Lower lobe of right lung (tissue), 2 donors: ENCODE data around the gene AFDN. TPM values are rescaled to one million over a fixed set of nuclear protein-coding genes. Genes with fewer than 3 reads are reported as not detected.

ENCODE experiments used
- ATAC-seq, 2 donors: fragments of 200-7000 bp; cut with Tn5 transposase; one replicate each; pipeline ENCODE4 v1.9.1; 2020 to 2022; ENCODE audit warnings: mild to moderate bottlenecking in 2 of 2, moderate library complexity in 2 of 2
- DNase-seq: peaks from one replicate; pipeline ENCODE4 v3.0.0-alpha.2; 2020
- H3K27ac ChIP-seq: fragments of 200-600 bp; one replicate; pipeline ENCODE4 v1.8.0; 2022
- H3K27me3 ChIP-seq: fragments of 200-600 bp; one replicate; pipeline ENCODE4 v1.8.0; 2022; ENCODE audit warnings: low read depth
- H3K36me3 ChIP-seq: fragments of 200-600 bp; one replicate; pipeline ENCODE4 v1.8.0; 2022; ENCODE audit warnings: mild to moderate bottlenecking
- H3K4me1 ChIP-seq: fragments of 200-600 bp; one replicate; pipeline ENCODE4 v1.8.0; 2022
- H3K4me3 ChIP-seq: fragments of 200-600 bp; one replicate; pipeline ENCODE4 v1.8.0; 2022; ENCODE audit warnings: mild to moderate bottlenecking
- H3K9me3 ChIP-seq: fragments of 200-600 bp; one replicate; pipeline ENCODE4 v1.8.0; 2022
- intact Hi-C: fragments of 100-400 bp; cut with DNase I; formaldehyde crosslinking; loops from one replicate; pipeline ENCODE4 v1.11.0; 2022
- total RNA-seq: library from RNA; stranded (reverse); fragmentation: NEBNext Ultra II Directional; extraction: Animal tissue kit (Norgen Biotek cat#: 25700); gene quantifications from one replicate; pipeline ENCODE4 v1.2.1, GENCODE V29; 2021
- TF ChIP-seq, protein P1 (sequence below): fragments of 200-600 bp; IDR thresholded peaks from one replicate; pipeline ENCODE4 v1.8.0; 2022; ENCODE audit warnings: antibody characterized with exemption, mild to moderate bottlenecking
- donor health status: DM: no; HTN: yes; CAD: no; lungs with severe emphysema.

Gene AFDN
- total RNA-seq, 1 donor from 2014 or later, result 167 TPM

DNA sequence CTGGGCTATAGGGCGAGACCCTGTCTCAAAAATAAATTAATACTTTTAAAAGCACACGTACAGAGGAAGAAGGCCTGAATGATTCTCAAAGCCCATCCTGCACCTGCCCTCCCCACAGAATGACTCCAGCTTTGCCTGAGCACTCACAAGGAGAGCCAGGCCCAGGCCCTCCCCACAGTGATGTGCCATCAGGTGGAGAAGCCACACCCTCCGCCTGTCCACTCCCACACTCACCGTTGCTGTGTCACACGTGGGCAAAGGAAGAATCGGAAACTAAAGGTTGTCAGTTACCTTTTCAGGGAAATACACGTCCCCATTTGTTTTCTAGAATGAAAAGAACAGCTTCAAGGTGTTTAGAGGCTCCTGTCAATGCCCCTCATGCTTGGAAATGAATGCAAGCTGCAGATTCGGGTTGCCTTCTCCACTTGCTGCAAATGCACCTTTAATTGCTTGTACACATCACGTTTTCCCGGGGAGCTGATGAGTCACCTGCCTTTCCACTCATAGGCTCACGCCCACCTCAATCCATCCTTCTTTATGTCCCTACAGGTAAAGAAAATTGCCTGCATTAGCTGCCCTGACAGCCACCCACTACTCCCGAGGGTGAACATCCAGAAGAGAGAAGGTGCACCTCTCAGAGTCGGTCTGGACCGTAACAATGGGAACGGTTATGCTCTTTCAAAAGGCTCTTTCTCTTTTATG, 45.5 kb upstream of the AFDN start:
- Histone ChIP-seq H3K4me3 (no peak overlapping the region), H3K4me1 (no peaks in the 10 kb centered on the region), H3K36me3 (no peaks in the 10 kb centered on the region), H3K9me3 (no peaks in the 10 kb centered on the region), H3K27ac (no peak overlapping the region), H3K27me3 (no peaks in the 10 kb centered on the region)
- ATAC-seq (no peak), DNase-seq (no peak)
- TF ChIP-seq, protein P1, sequence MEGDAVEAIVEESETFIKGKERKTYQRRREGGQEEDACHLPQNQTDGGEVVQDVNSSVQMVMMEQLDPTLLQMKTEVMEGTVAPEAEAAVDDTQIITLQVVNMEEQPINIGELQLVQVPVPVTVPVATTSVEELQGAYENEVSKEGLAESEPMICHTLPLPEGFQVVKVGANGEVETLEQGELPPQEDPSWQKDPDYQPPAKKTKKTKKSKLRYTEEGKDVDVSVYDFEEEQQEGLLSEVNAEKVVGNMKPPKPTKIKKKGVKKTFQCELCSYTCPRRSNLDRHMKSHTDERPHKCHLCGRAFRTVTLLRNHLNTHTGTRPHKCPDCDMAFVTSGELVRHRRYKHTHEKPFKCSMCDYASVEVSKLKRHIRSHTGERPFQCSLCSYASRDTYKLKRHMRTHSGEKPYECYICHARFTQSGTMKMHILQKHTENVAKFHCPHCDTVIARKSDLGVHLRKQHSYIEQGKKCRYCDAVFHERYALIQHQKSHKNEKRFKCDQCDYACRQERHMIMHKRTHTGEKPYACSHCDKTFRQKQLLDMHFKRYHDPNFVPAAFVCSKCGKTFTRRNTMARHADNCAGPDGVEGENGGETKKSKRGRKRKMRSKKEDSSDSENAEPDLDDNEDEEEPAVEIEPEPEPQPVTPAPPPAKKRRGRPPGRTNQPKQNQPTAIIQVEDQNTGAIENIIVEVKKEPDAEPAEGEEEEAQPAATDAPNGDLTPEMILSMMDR, result no peak
- intact Hi-C loops, result no loop called here

DNA sequence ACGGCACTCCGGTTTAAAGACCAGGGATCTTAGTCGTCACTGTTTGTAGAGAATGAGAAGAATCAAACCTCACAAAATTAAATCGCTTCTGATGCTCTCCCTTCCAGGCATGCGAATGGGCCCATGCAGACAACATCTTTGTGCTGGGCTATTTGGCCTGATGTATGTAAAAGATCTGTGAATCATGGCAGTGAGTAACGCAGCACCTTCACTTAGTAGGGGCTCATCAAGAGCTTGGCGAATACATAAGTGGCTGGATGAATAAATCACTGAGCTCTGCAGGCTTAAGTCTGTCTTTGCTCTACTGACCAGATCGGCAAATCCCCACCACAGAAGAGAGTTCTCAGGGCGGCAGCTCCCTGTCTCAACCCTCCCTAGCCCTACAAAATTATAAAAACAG, 44.8 kb upstream of the AFDN start:
- no peak for ATAC-seq
- H3K4me1 ChIP-seq, result peaks cover 2% of the 10 kb centered on the region
- no peaks in the 10 kb centered on the region for H3K36me3 ChIP-seq
- no peak overlapping the region for H3K27ac ChIP-seq
- no peaks in the 10 kb centered on the region for H3K9me3 ChIP-seq
- no peak for DNase-seq
- H3K27me3 ChIP-seq, result no peaks in the 10 kb centered on the region
- intact Hi-C loops, result no loop called here
- TF ChIP-seq, protein P1, result no peak
- no peak overlapping the region for H3K4me3 ChIP-seq

DNA sequence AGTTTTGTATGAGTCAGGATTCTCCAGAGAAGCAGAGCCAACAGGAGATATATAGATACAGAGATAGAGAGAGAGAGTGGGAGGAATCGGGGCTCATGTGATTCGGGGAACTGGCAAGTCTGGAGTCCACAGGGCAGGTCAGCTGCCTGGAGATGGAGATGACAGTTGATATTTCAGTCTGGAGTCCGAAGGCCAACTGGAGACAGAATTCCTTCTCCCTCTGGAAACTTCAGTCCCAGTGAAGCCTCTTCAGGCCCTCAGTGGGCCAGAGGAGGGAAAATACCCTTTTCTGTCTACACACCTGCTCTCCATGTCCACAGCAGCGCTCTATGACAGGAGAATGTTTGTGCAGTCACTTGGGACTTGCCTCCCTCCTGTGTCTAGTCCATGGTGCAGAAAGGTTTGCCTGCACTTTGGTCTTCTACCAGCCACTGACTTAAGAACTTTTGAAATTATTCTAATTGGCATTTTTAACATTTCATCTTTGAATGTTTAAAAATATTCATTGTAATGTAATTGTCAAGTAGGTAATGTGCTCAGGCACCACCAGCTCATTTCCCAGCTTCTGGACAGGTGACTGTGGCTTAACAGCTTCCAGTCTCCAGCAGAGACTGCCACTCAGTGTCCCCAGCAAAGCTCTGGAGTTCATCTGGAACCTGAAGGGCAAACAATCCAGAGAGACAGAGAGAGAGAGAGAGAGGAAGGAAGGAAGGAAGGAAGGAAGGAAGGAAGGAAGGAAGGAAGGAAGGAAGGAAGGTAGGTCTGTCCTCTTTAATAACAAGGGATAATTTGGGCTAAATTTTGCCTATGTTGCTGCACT, 43.8 kb upstream of the AFDN start:
- H3K9me3 ChIP-seq, result no peaks in the 10 kb centered on the region
- intact Hi-C loops, result no loop called here
- no peak overlapping the region for H3K4me3 ChIP-seq
- no peak for ATAC-seq
- H3K27ac ChIP-seq, result no peak overlapping the region
- no peak for DNase-seq
- TF ChIP-seq, protein P1, result no peak
- peaks cover 8% of the 10 kb centered on the region for H3K4me1 ChIP-seq
- no peaks in the 10 kb centered on the region for H3K36me3 ChIP-seq
- no peaks in the 10 kb centered on the region for H3K27me3 ChIP-seq

DNA sequence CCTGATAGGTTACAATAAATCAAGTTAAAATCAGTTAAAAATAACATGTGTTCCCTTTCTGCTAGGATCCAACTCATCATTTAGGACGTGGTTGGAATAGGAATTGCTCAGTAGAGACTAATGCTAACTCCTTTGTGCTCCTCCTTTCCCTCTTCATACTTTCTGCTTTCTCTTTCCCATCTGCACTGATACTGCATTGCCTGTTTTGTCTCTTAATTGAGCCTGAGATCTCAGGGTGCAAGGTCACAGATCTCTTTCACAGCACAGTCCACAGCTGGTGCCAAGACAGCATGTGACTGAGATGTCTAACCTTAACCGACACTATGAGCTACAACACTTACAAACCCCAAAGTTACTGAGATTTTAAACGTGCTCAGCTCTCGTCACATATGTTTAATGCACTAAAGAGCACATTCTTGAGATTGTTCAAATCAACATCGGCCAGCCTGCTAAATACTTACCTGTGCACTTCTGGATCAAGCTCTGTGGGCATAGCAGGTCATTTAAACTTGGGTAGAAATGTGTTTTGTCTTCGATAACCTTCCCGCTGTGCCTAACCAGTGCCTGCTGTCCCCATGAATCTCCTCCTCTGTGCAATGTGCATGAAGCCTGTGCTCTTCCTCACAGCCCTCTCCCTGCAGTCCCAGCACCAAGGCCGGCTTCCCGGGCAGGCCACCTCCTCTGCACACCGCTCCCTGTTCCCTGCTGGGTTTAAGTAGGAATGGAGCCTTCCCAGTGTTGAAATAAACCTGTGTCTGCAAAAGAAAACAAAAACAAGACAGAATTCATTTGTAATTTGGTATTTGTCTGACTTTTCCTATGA, 39.6 kb upstream of the AFDN start:
- Histone ChIP-seq H3K4me1 (peaks cover 8% of the 10 kb centered on the region), H3K9me3 (no peaks in the 10 kb centered on the region), H3K36me3 (no peaks in the 10 kb centered on the region), H3K27ac (no peak overlapping the region), H3K4me3 (no peak overlapping the region), H3K27me3 (no peaks in the 10 kb centered on the region)
- intact Hi-C loops, result no loop called here
- TF ChIP-seq, protein P1, result no peak
- DNase-seq (no peak), ATAC-seq (peak in 1 of 2 donors; percentile 17)

DNA sequence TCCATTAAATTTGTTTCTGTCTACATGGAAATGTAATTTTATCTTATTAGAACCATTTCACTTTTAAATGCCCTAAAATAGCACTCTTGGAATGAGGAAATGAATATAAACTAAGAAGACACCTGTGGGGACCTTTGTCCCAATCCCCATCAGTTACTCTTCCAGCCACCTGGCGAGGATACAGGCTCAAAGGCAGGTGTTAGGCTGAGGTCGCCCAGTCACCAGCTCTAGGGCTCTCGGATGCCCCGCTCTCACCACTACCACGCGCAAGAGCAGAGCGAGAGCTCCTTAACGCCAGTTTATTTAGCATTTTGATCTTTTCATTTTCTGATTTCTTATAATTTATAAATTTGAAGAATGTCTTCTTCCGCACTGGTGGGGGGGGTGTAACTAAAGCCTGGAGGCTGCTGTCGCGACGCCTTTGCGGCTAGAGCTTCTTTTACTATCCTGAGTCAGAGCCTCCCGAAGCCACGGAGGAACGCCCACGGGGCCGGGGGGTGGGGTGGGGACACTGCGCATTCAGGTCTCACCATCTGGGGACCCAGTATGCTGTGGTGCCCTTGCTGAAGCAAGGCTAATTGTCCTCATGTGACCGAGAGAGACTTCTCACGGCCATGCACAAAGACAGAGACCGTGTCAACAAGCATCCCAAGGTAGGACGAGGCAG, 38.7 kb upstream of the AFDN start:
- Histone ChIP-seq H3K9me3 (no peaks in the 10 kb centered on the region), H3K27me3 (no peaks in the 10 kb centered on the region), H3K27ac (no peak overlapping the region), H3K36me3 (no peaks in the 10 kb centered on the region), H3K4me1 (peaks cover 8% of the 10 kb centered on the region), H3K4me3 (no peak overlapping the region)
- DNase-seq (no peak), ATAC-seq (no peak)
- TF ChIP-seq, protein P1, result no peak
- intact Hi-C loops, result no loop called here
